HEK293 (cell line): ENCODE results near the gene RNF126.
A peak's percentile ranks its signal among the peaks of the same experiment; 100 is the strongest.

Experiments
- CTCF ChIA-PET: fragments of 350-600 bp; formaldehyde crosslinking; extraction: SDS; loops from one replicate; lab custom pipeline; 2021; ENCODE audit warnings: antibody characterized with exemption; lab: Yijun Ruan, JAX
- POLR2A ChIA-PET: fragments of 300-600 bp; formaldehyde crosslinking; extraction: SDS; loops from one replicate; lab custom pipeline; 2020; ENCODE audit warnings: antibody characterized with exemption, inconsistent platforms; lab: Yijun Ruan, JAX
- H3K27ac ChIP-seq: fragments of 200-500 bp; sonication (Bioruptor generic); 2 replicates; pipeline ENCODE4 v1.5.1; 2014; ENCODE audit warnings: low read depth, low read length, control low read depth, inconsistent platforms; ENCODE audit errors: extremely low read depth
- H3K36me3 ChIP-seq, 2 experiments: fragments of 200-500 bp in 1 of 2; sonication (Bioruptor generic) in 1 of 2; 1 replicate in 1 of 2; 2 replicates in 1 of 2; pipeline ENCODE4 v1.5.1; 2014 to 2017; ENCODE audit warnings: inconsistent platforms in 2 of 2, low read length in 2 of 2; ENCODE audit not compliant: control insufficient read depth in 2 of 2, insufficient read depth in 1 of 2
- H3K4me1 ChIP-seq: fragments of 200-500 bp; sonication (Bioruptor generic); 2 replicates; pipeline ENCODE4 v1.5.1; 2014; ENCODE audit warnings: mild to moderate bottlenecking, low read length, inconsistent platforms; ENCODE audit not compliant: control insufficient read depth, insufficient read depth
- H3K4me3 ChIP-seq: 2 replicates; pipeline ENCODE4 v1.5.1; 2011; ENCODE audit warnings: low read depth, mild to moderate bottlenecking, control low read depth, low read length, moderate library complexity
- H3K9me3 ChIP-seq: fragments of 200-500 bp; sonication (Bioruptor generic); 2 replicates; pipeline ENCODE4 v1.5.1; 2014; ENCODE audit warnings: low read depth, low read length, inconsistent platforms; ENCODE audit not compliant: control insufficient read depth, insufficient read depth
- EGR2 ChIP-seq: fragments of 450-650 bp; formaldehyde crosslinking; IDR thresholded peaks from 2 replicates; pipeline ENCODE4 v1.5.1; 2016; ENCODE audit warnings: low read depth, missing biosample characterization, missing genetic modification characterization
- HIC1 ChIP-seq: fragments of 450-650 bp; formaldehyde crosslinking; IDR thresholded peaks from 2 replicates; pipeline ENCODE4 v1.5.1; 2016; ENCODE audit warnings: missing biosample characterization, missing genetic modification characterization
- KLF8 ChIP-seq: fragments of 450-650 bp; formaldehyde crosslinking; IDR thresholded peaks from 2 replicates; pipeline ENCODE4 v1.5.1; 2016; ENCODE audit warnings: missing biosample characterization, missing genetic modification characterization
- PATZ1 ChIP-seq: fragments of 450-650 bp; formaldehyde crosslinking; IDR thresholded peaks from 2 replicates; pipeline ENCODE4 v1.5.1; 2016; ENCODE audit warnings: missing biosample characterization, missing genetic modification characterization
- REST ChIP-seq: fragments of 450-650 bp; formaldehyde crosslinking; IDR thresholded peaks from 2 replicates; pipeline ENCODE4 v1.5.1; 2016; ENCODE audit warnings: missing biosample characterization, missing genetic modification characterization
- ZFHX2 ChIP-seq: fragments of 450-650 bp; formaldehyde crosslinking; conservative IDR thresholded peaks from 2 replicates; pipeline ENCODE4 v1.5.1; 2016; ENCODE audit warnings: missing biosample characterization, missing genetic modification characterization
- ZNF174 ChIP-seq: fragments of 450-650 bp; formaldehyde crosslinking; IDR thresholded peaks from 2 replicates; pipeline ENCODE4 v1.5.0; 2017; ENCODE audit warnings: missing biosample characterization, mild to moderate bottlenecking, missing genetic modification characterization
- ZNF274 ChIP-seq, 2 experiments: fragments of 200-500 bp in 1 of 2; fragments of 450-650 bp in 1 of 2; sonication (Bioruptor generic) in 1 of 2; formaldehyde crosslinking in 1 of 2; IDR thresholded peaks; 2 replicates each; pipeline versions ENCODE4 v1.5.1 to v1.6.1; 2014 to 2016; ENCODE audit warnings: borderline replicate concordance in 1 of 2, inconsistent platforms in 1 of 2, low read length in 1 of 2, missing biosample characterization in 1 of 2, missing genetic modification characterization in 1 of 2
- ZNF280C ChIP-seq: fragments of 450-650 bp; formaldehyde crosslinking; IDR thresholded peaks from 2 replicates; pipeline ENCODE4 v1.5.1; 2016; ENCODE audit warnings: missing biosample characterization, missing genetic modification characterization
- ZNF341 ChIP-seq: fragments of 450-650 bp; formaldehyde crosslinking; IDR thresholded peaks from 2 replicates; pipeline ENCODE4; 2016; ENCODE audit warnings: low read depth, missing biosample characterization, missing genetic modification characterization
- ZNF416 ChIP-seq: fragments of 450-650 bp; formaldehyde crosslinking; IDR thresholded peaks from 2 replicates; pipeline ENCODE4 v1.5.1; 2016; ENCODE audit warnings: missing biosample characterization, missing genetic modification characterization
- ZNF600 ChIP-seq: fragments of 450-650 bp; formaldehyde crosslinking; IDR thresholded peaks from 2 replicates; pipeline ENCODE4 v1.5.1; 2016; ENCODE audit warnings: missing biosample characterization, missing genetic modification characterization
- ZNF621 ChIP-seq: fragments of 450-650 bp; formaldehyde crosslinking; IDR thresholded peaks from 2 replicates; pipeline ENCODE4 v1.5.1; 2017; ENCODE audit warnings: missing biosample characterization, missing genetic modification characterization
- ZNF623 ChIP-seq: fragments of 450-650 bp; formaldehyde crosslinking; IDR thresholded peaks from 2 replicates; pipeline ENCODE4 v1.5.1; 2016; ENCODE audit warnings: missing biosample characterization, missing genetic modification characterization
- ZNF654 ChIP-seq: fragments of 450-650 bp; formaldehyde crosslinking; IDR thresholded peaks from 2 replicates; pipeline ENCODE4 v1.5.1; 2016; ENCODE audit warnings: low read depth, missing biosample characterization, missing genetic modification characterization
- ZNF776 ChIP-seq: fragments of 450-650 bp; formaldehyde crosslinking; IDR thresholded peaks from 2 replicates; pipeline ENCODE4 v1.5.0; 2017; ENCODE audit warnings: missing biosample characterization, missing genetic modification characterization, borderline replicate concordance

RNF126 gene

GRCh38 chr19:643736-644135, 19.3 kb downstream of the RNF126 start (continued):
- no peak for TF ChIP-seq ZNF623 (tag by site-specific recombination)

- ChIA-PET POLR2A (interaction anchor here (0.6 kb wide), 1 partner anchor 38 kb away, joined by 3 read pairs; no protein-coding TSS in a partner anchor), CTCF (no interaction called here)
- TF ChIP-seq ZFHX2 (tag by site-specific recombination) (peak; percentile 65), ZNF621 (tag by site-specific recombination) (no peak), ZNF654 (no peak), PATZ1 (peak; percentile 59; the same call in 1 of the 2 replicates), KLF8 (tag by site-specific recombination) (peak; percentile 23; the same call in 1 of the 2 replicates), ZNF280C (tag by site-specific recombination) (no peak), ZNF274 (IDR thresholded peaks at IDR 0.05; ENCODE audit: low read length) (no peak), ZNF274 (tag by site-specific recombination; IDR thresholded peaks at IDR 0.05; ENCODE audit: borderline replicate concordance) (no peak), ZNF416 (tag by site-specific recombination) (no peak), ZNF174 (tag by site-specific recombination) (no peak), EGR2 (peak; percentile 52; the same call in 1 of the 2 replicates)
- Histone ChIP-seq H3K36me3 (peaks cover 0 to 27% of the 10 kb centered on the region in 2 experiments; a peak in 2 of 3 replicates), H3K27ac (no peak overlapping the region), H3K4me3 (no peak overlapping the region), H3K4me1 (no peaks in the 10 kb centered on the region), H3K9me3 (no peaks in the 10 kb centered on the region)
Observed at GRCh38 chr19:642767-643727, 20.0 kb downstream of the RNF126 start.

- no peak overlapping the region for H3K4me3 ChIP-seq
- H3K9me3 ChIP-seq = no peaks in the 10 kb centered on the region
- peaks cover 0 to 15% of the 10 kb centered on the region in 2 experiments; a peak in 2 of 3 replicates for H3K36me3 ChIP-seq
- TF ChIP-seq ZNF600 (tag by site-specific recombination) (0 out of 2 replicates have a peak, but pooled peaks have one; percentile 20), ZNF274 (IDR thresholded peaks at IDR 0.05; ENCODE audit: low read length) (no peak), ZNF274 (tag by site-specific recombination; IDR thresholded peaks at IDR 0.05; ENCODE audit: borderline replicate concordance) (no peak)
- TF ChIP-seq, all 188 proteins: peak for 1
- Histone ChIP-seq H3K4me1 (no peaks in the 10 kb centered on the region), H3K27ac (no peak overlapping the region)
- CTCF ChIA-PET = interaction anchor here (0.6 kb wide), 1 partner anchor 57 kb away, joined by 3 read pairs; no protein-coding TSS in a partner anchor
- POLR2A ChIA-PET = interaction anchor here (0.6 kb wide), 1 partner anchor 109 kb away, joined by 3 read pairs; no protein-coding TSS in a partner anchor
Observed at GRCh38 chr19:641702-642101, 21.3 kb downstream of the RNF126 start.

GRCh38 chr19:640606-641189, 22.3 kb downstream of the RNF126 start:
- no peaks in the 10 kb centered on the region for H3K9me3 ChIP-seq
- H3K4me3 ChIP-seq = no peak overlapping the region
- H3K4me1 ChIP-seq = no peaks in the 10 kb centered on the region
- H3K36me3 ChIP-seq = peaks cover 0 to 5% of the 10 kb centered on the region in 2 experiments; a peak in 2 of 3 replicates
- CTCF ChIA-PET = no interaction called here
- no peak overlapping the region for H3K27ac ChIP-seq
- POLR2A ChIA-PET = no interaction called here
- TF ChIP-seq ZNF341 (tag by site-specific recombination) (no peak), REST (tag by site-specific recombination) (no peak), ZNF776 (no peak), HIC1 (0 out of 2 replicates have a peak, but pooled peaks have one; percentile 11)
